ENCODE measurements around the gene MED13L.

Gene MED13L

DNA sequence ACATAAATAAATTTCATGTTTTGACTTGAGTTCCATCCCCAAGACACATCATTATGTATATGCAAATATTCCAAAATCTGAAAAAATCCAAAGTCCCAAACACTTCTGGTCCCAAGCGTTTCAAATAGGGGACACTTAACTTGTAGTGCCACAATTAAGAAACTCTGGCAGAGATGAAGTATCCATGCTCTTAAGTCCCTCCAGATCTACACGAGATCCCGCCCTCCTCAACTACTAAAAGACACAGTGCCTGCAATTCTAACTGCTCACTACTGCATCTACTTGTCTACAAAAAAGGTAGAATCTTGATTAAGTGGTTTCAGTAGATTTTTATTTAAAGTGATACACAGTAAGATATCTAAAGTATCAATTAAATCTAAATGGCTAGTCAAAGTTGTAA lies 97.0 kb downstream of the MED13L start:
- DNase-seq: no peak
- ATAC-seq: no peak
- Mint-ChIP-seq H3K27me3 (no peaks in the 10 kb centered on the region), H3K4me3 (no peak overlapping the region), H3K9me3 (no peaks in the 10 kb centered on the region), H3K4me1 (peaks cover 47% of the 10 kb centered on the region), H3K27ac (no peak overlapping the region)

DNA sequence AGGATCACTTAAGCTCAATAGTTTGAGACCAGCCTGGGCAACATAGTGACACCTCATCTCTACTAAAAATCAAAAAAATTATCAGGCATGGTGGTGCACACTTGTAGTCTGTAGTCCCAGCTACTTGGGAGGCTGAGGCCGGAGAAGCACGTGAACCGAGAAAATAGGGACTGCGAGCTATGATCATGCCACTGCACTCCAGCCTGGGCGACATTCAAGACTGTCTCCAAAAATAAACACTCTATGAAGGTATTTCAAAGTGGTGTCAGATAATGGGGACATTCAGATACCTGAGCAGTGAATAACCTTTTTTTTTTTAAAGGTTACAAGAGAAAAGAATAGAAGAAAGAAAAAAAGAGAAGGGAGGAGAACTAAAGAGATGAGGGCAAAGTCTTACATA lies 98.1 kb downstream of the MED13L start:
- DNase-seq: no peak
- Mint-ChIP-seq H3K27ac (no peak overlapping the region), H3K4me1 (peaks cover 42% of the 10 kb centered on the region), H3K27me3 (no peaks in the 10 kb centered on the region), H3K4me3 (no peak overlapping the region), H3K9me3 (no peaks in the 10 kb centered on the region)
- ATAC-seq: no peak

DNA sequence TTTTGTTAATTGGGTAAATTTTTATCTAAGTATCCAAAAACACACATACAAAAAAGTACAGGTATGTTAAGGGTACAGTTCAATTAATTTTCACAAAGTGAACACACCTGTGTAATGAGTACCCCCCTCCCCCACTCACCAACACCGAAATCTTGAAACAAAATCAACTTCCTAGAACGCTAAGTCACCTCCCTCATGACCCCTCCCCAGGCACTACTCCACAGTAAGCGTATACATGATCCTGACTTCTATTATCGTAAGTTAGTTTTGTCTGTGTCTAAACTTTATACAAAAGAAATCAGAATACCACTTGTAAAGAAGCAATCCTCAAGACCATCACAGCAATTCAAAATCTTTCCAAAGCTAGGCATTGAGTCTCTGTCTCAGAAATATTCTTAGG lies 100.5 kb downstream of the MED13L start:
- Mint-ChIP-seq H3K27me3 (no peaks in the 10 kb centered on the region), H3K4me1 (peaks cover 48% of the 10 kb centered on the region), H3K27ac (no peak overlapping the region), H3K9me3 (no peaks in the 10 kb centered on the region), H3K4me3 (no peak overlapping the region)
- no peak for ATAC-seq
- DNase-seq: no peak

DNA sequence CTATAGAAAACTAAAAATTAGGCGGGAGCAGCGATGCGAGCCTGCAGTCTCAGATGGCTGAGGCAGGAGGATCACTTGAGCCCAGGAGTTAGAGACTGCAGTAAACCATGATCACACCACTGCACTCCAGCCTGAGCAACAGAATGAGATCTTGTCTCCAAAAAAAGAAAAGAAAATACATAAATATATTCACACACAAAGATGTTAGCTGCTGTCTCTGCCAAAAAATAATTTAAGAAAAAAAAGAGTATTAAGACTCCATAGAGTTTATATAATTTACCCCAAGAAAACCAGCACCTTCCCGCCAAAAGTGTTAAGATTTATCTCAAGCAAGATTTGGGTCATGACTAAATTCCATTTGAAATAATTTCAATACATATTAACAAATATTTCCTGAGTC lies 102.6 kb downstream of the MED13L start:
- peaks cover 54% of the 10 kb centered on the region for H3K4me1 Mint-ChIP-seq
- no peak overlapping the region for H3K4me3 Mint-ChIP-seq
- DNase-seq (no peak), ATAC-seq (no peak)
- no peaks in the 10 kb centered on the region for H3K9me3 Mint-ChIP-seq
- H3K27ac Mint-ChIP-seq: peak overlapping the region in 1 of 2 donors; percentile 2
- no peaks in the 10 kb centered on the region for H3K27me3 Mint-ChIP-seq

DNA sequence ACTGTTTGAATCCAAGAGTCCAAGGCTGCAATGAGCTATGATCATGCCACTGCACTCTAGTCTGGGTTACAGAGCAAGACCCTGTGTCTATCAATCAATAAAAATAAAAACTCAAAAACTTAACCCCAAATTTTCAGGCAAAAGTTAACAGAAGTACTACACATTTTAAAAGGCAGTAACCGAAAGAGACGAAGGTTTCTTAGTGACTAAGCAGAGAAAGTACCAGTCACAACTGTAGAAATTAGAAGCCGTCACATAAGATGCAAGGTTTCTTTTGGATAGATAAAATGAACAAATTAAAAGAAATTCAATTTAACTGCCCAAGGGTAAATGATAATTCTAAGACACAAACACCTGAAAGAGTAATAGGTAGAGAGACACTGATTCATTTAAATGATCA lies 103.5 kb downstream of the MED13L start:
- no peak overlapping the region for H3K4me3 Mint-ChIP-seq
- H3K27ac Mint-ChIP-seq: no peak overlapping the region
- peaks cover 56% of the 10 kb centered on the region for H3K4me1 Mint-ChIP-seq

DNA sequence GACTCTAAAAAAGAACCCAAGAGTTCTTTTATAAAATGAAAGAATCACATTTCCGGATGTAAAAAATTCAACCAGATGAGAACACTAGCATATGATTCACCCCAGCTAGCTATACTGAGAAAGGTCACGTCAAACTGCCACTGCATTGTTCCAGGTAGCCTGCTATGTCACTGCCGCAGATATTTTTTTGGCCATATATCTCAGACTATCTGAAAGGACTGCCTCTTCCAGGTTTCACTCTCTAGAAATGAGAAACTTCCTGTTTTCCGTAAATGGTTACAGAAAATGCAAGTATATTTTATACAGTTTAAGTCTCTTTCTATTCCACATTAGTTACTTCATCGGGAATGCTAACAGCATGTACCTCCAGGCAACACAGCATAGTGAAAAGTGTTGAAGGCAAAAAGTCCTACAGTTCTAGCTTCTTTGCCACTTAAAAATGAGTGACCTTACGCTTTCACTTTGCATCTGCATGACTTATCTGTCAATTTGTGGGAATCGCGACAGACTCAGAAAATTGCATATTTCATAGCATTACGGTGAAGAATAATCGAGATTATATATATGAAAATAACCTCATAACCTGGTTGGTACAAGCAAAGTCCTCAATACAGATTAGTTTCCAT lies 105.2 kb downstream of the MED13L start:
- peaks cover 64% of the 10 kb centered on the region for H3K4me1 Mint-ChIP-seq
- no peaks in the 10 kb centered on the region for H3K9me3 Mint-ChIP-seq
- no peaks in the 10 kb centered on the region for H3K27me3 Mint-ChIP-seq
- peak overlapping the region; percentile 96 to 99 for H3K27ac Mint-ChIP-seq
- ATAC-seq (peak; percentile 100), DNase-seq (peak; percentile 25 to 50)
- peak overlapping the region; percentile 77 to 86 for H3K4me3 Mint-ChIP-seq

More for the DNA sequence above, 103.5 kb downstream of the MED13L start:
- no peak for ATAC-seq
- no peak for DNase-seq
- Mint-ChIP-seq H3K9me3 (no peaks in the 10 kb centered on the region), H3K27me3 (no peaks in the 10 kb centered on the region)

DNA sequence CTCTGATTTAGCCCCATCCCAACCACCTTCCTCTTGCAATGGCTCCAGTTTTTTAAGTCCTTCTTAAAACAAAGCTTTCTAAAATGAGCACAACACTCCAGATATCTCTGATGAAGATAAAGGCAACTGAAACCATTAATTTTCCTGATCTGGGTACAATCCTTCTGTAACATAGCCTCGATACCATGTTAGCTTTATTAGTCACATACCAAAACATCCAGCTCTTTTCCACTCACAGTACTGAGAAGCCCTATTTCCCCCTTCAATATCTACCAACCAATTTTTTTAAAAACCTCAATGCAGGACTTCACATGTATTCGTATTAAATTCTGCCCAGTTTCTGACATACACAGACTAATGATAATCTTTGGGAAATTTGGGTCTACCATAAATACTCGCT lies 105.9 kb downstream of the MED13L start:
- peak overlapping the region; percentile 96 to 99 for H3K27ac Mint-ChIP-seq
- no peak for ATAC-seq
- H3K4me1 Mint-ChIP-seq: peaks cover 61% of the 10 kb centered on the region
- peak overlapping the region; percentile 77 to 86 for H3K4me3 Mint-ChIP-seq
- no peak for DNase-seq
- H3K9me3 Mint-ChIP-seq: no peaks in the 10 kb centered on the region
- H3K27me3 Mint-ChIP-seq: no peaks in the 10 kb centered on the region

DNA sequence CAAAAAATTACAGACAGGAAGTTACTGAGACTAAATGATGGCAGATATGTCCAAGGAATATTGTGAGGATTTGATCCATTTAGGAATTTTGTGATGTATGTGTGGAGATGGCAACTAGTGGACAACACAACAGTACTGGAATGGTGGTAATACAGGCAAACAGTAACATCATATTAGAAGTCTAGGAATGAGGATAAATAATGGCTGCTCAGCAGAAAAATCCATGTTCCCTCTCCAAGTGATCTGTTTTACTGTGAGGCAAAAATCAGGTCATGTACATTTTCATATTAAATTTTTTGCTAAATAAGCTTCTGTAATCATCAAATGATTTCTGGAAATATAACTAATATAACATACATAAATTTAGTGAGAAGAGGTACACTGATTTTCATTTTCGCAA lies 108.4 kb downstream of the MED13L start:
- ATAC-seq (no peak), DNase-seq (no peak)
- Mint-ChIP-seq H3K27ac (no peak overlapping the region), H3K4me1 (peaks cover 70% of the 10 kb centered on the region), H3K9me3 (no peaks in the 10 kb centered on the region), H3K27me3 (no peaks in the 10 kb centered on the region), H3K4me3 (no peak overlapping the region)

DNA sequence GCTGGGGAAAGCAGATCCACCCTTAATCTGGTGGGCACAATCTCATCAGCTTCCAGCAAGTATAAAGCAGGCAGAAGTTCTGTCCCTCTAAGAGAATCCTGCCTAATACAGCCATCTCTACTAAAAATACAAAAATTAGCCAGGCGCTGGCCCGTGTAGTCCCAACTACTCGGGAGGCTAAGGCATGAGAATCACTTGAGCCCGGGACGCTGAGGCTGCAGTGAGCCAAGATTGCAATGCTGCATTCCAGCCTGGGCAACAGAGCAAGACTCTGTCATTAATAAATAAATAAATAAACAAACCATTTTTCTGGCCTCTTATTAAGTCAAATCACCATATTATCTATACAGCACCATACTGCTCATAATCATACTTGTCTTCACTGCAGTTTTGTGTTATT lies 111.2 kb downstream of the MED13L start:
- ATAC-seq: no peak
- Mint-ChIP-seq H3K4me1 (peaks cover 57% of the 10 kb centered on the region), H3K4me3 (no peak overlapping the region), H3K27me3 (no peaks in the 10 kb centered on the region), H3K27ac (no peak overlapping the region), H3K9me3 (no peaks in the 10 kb centered on the region)
- no peak for DNase-seq

DNA sequence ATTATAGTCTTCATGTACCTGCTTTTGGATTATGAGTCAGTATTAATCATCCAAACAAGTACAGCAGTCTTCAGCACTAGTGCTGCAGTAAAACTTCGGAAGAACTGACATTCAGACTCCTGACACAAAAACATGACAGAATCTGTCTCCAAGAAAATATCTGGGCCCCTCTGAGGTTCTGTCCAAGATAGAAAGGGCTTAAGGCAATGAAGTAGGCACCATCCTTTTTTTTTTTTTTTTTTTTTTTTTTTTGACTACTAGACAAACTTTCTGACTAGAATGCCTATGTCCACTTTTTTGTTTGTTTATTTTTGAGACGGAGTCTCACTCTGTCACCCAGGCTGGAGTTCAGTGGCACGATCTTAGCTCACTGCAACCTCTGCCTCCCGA lies 112.5 kb downstream of the MED13L start:
- no peak for DNase-seq
- Mint-ChIP-seq H3K4me1 (peaks cover 60% of the 10 kb centered on the region), H3K27me3 (no peaks in the 10 kb centered on the region), H3K27ac (peak overlapping the region; percentile 80 to 90), H3K9me3 (no peaks in the 10 kb centered on the region), H3K4me3 (peak overlapping the region in 1 of 2 donors; percentile 17)
- ATAC-seq: peak; percentile 74

DNA sequence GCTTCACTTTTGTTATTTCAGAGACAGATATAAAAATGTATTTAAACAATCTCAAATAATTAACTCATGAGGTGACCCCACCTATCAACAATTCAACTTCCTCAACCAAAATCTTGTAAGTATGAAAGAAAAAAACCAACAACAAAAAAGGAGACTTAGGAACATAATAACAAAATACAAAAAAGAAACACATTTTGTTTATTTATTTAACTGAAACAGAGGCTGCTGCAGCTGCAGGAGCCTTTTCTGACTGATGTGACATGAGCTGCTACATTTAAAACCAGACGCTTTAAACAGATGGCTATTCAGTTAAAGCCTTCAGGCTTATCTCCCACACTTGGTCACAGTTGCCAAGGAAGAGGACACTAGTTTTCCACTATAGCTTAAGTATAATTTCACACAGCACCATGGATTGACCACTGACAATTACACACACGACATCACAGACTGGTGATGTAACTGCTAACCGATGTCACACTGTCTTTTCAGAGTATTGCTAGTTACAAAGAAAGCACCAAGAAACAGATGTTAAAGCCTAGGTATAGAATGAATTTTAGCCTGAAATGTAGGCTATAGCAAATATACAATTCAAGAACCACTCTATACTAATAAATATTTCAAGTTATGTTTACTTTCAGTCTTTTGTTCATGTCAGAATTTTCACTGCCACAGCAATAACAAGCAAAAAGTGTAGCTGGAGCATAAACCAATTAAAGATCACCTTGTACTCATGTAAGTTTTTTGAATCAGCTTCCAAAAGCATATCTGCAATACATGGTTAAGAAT lies 113.0 kb downstream of the MED13L start:
- H3K9me3 Mint-ChIP-seq: no peaks in the 10 kb centered on the region
- H3K27ac Mint-ChIP-seq: peak overlapping the region; percentile 63 to 80
- ATAC-seq: peak; percentile 55
- H3K4me3 Mint-ChIP-seq: peak overlapping the region; percentile 31 to 33
- no peaks in the 10 kb centered on the region for H3K27me3 Mint-ChIP-seq
- no peak for DNase-seq
- H3K4me1 Mint-ChIP-seq: peaks cover 60% of the 10 kb centered on the region

DNA sequence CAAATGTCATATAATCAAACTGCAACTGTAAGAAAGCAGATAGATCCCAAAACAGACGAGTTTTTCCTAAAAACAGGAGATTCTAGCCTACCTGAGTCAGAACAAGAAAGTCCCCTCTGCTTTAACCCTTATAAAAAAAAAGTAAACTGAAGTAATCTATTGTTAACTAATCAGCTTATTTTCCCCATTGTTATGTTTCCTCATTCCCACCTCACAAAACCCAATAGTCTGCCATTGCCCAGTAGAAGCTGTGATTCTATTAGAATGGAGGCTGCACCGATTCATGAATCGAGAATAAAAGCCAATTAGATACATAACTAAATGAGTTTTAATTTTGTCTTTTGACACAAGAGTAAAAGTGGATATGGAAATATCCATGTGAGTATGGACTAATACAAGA lies 115.4 kb downstream of the MED13L start:
- Mint-ChIP-seq H3K27ac (no peak overlapping the region), H3K4me1 (peaks cover 71% of the 10 kb centered on the region), H3K27me3 (no peaks in the 10 kb centered on the region), H3K4me3 (no peak overlapping the region), H3K9me3 (no peaks in the 10 kb centered on the region)
- no peak for DNase-seq
- no peak for ATAC-seq

DNA sequence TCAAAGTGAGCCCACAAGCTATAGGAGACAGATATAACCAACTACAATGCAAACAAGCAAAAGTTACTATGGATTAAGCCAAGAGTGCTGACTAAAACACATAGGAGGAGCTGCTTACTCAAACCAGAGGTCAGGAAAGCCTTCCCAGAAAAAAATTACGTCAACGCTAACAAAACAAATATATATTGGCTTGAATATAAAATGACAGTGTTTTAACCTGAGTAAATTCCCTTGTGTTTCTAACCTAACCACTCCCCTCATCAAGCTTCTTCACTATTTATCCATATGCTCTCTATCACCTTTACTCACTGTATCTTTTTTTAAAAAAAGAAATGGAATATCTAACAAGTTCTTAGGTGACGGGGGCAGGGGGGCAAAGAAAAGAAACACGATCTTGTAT lies 115.9 kb downstream of the MED13L start:
- DNase-seq (no peak), ATAC-seq (no peak)
- peaks cover 68% of the 10 kb centered on the region for H3K4me1 Mint-ChIP-seq
- H3K27me3 Mint-ChIP-seq: no peaks in the 10 kb centered on the region
- no peaks in the 10 kb centered on the region for H3K9me3 Mint-ChIP-seq
- no peak overlapping the region for H3K27ac Mint-ChIP-seq
- no peak overlapping the region for H3K4me3 Mint-ChIP-seq

DNA sequence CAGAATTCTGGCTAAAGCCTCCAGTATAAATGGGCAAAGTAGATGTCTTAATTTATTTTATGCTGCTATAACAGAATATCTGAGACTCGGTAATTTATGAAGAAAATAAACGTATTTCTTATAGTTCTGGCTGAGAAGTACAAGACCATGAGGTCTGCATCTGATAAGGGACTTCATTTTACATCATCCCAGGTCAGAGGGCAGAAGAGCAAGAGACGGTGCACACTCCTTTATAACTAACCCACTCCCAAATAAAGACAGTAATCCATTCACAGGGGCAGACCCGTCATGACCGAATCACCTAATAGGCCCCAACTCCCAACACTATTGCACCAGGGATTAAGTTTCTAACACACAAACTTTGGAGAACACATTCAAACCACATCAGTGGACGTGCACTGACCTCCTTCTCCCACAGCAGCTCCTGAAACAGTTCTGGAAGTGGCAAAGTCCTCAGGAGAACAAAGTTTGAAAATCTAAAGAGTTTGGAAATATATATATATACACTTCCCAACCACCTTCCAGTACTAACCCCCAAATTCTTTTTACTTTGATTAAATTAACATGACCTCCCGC lies 116.5 kb downstream of the MED13L start:
- H3K4me3 Mint-ChIP-seq: no peak overlapping the region
- peaks cover 62% of the 10 kb centered on the region for H3K4me1 Mint-ChIP-seq
- no peak for DNase-seq
- no peaks in the 10 kb centered on the region for H3K27me3 Mint-ChIP-seq
- no peak for ATAC-seq
- no peaks in the 10 kb centered on the region for H3K9me3 Mint-ChIP-seq
- peak overlapping the region in 1 of 2 donors; percentile 63 for H3K27ac Mint-ChIP-seq

DNA sequence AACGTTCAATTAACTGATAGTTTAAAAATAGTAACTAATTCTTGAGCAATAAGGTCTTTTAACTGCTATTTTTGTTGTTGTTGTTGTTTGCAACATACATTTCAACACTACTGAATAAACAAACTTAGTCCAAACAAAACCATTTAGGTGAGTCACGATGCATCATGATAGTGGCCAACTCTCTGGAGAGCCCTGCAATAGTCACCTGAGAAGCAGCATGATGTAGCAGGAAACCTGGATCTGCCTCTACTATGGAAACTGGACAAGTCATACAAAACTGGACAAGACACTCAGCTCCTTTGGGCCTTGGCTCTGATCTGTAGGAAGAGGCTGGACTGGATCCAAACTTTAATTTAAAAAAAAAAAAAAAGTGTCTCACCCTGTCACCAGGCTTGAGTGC lies 117.3 kb downstream of the MED13L start:
- Mint-ChIP-seq H3K27ac (no peak overlapping the region), H3K9me3 (no peaks in the 10 kb centered on the region), H3K27me3 (no peaks in the 10 kb centered on the region), H3K4me1 (peaks cover 54% of the 10 kb centered on the region), H3K4me3 (no peak overlapping the region)
- DNase-seq: no peak
- ATAC-seq: no peak

DNA sequence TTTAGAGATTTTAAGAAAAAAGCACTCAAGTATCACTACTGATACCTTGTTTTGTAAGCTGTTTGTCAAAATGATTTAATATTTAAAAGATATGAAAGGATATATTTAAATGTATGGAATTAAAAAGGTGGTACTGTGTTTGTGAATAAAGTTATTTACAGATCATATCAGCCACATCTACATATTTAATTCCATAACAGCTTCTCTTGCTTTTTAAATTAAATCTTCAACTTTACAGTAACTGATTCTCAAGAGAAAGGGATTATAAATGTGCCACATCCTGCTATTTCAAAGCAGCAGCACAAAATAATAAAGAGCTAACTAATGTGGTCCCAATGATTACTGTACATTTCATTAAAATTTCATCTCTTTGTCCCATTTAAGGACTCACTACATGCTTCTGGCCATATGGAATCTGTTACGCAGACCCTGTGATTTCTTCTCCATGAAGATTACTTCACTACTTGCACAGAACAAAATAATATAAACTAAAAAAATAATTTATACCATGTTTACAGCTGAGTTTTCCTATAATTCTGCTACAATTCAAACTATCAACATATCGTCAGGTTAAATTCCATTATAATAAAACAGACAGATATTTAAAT lies 117.8 kb downstream of the MED13L start:
- Mint-ChIP-seq H3K4me3 (no peak overlapping the region), H3K27me3 (no peaks in the 10 kb centered on the region), H3K27ac (no peak overlapping the region), H3K4me1 (peaks cover 49% of the 10 kb centered on the region), H3K9me3 (no peaks in the 10 kb centered on the region)
- ATAC-seq: no peak
- DNase-seq: no peak

All from stimulated activated naive CD8-positive, alpha-beta T cell treated with anti-CD3 and anti-CD28 coated beads, Interleukin-15, amount 100 ng/mL, for 72 hours (primary cell).